HCT116 (cell line): Measurements from ENCODE around the gene HAPSTR1. TPM values are rescaled to one million over a fixed set of nuclear protein-coding genes. Genes with fewer than 3 reads are reported as not detected.

Experiments used
- ATAC-seq: fragments of 200-7000 bp; cut with Tn5 transposase; 2 replicates; pipeline ENCODE4 v1.9.1; 2020; ENCODE audit warnings: mild to moderate bottlenecking, moderate library complexity
- BruUV-seq: library from RNA; stranded (reverse); fragments of 400-500 nt; replicated peaks from 2 replicates; lab custom pipeline; 2021; lab: Mats Ljungman, UMichigan
- CTCF ChIA-PET: fragments of 300-600 bp; sonication (Branson Sonifier 250); formaldehyde crosslinking; loops from one replicate; lab custom pipeline; 2021; ENCODE audit warnings: antibody characterized with exemption; lab: Charles Lee
- POLR2A ChIA-PET: fragments of 300-600, 350-600 bp; sonication (Branson Sonifier 250); formaldehyde crosslinking; loops from one replicate; lab custom pipeline; 2021; ENCODE audit warnings: antibody characterized with exemption; lab: Charles Lee
- RAD21 ChIA-PET, 2 experiments: fragments of 300-600 bp; sonication (Branson Sonifier 250); formaldehyde crosslinking; loops; one replicate each; lab custom pipeline; 2023; ENCODE audit warnings: low total read pairs in 2 of 2; ENCODE audit not compliant: uncharacterized antibody in 2 of 2, unreplicated experiment in 2 of 2, low non-redundant PET in 1 of 2; lab: Charles Lee
- DNase-seq: peaks from one replicate; pipeline ENCODE4 v3.0.0-alpha.2; 2010; ENCODE audit warnings: low read depth, low spot score
- H2AFZ ChIP-seq: fragments of 200-600 bp; shearing (Covaris generic), sonication (generic); 2 replicates; pipeline ENCODE4 v1.6.1; 2017; ENCODE audit warnings: low read depth, mixed run types, mixed read lengths, antibody characterized with exemption, low read length; ENCODE audit not compliant: poor library complexity, severe bottlenecking
- H3K27ac ChIP-seq: 2 replicates; pipeline ENCODE4 v1.5.1; 2012; ENCODE audit warnings: low read depth, low read length
- H3K27me3 ChIP-seq: fragments of 200-600 bp; sonication (generic); 2 replicates; pipeline ENCODE4 v1.6.1; 2016; ENCODE audit warnings: mixed run types, low read length, mixed read lengths; ENCODE audit not compliant: insufficient read depth
- H3K36me3 ChIP-seq, 2 experiments: fragments of 200-500 bp in 1 of 2; fragments of 200-600 bp in 1 of 2; sonication (Bioruptor generic) in 1 of 2; sonication (generic) in 1 of 2; 2 replicates each; pipeline versions ENCODE4 v1.5.1 to v1.6.1; 2014 to 2016; ENCODE audit warnings: low read length in 2 of 2, inconsistent platforms in 1 of 2, mixed read lengths in 1 of 2, mixed run types in 1 of 2; ENCODE audit not compliant: insufficient read depth in 2 of 2, control insufficient read depth in 1 of 2
- H3K4me1 ChIP-seq, 2 experiments: fragments of 200-600 bp in 1 of 2; sonication (generic) in 1 of 2; 2 replicates each; pipeline versions ENCODE4 v1.5.1 to v1.6.1; 2012 to 2017; ENCODE audit warnings: low read length in 2 of 2, inconsistent platforms in 1 of 2, mild to moderate bottlenecking in 1 of 2, mixed read lengths in 1 of 2, mixed run types in 1 of 2, moderate library complexity in 1 of 2; ENCODE audit not compliant: insufficient read depth in 2 of 2, control insufficient read depth in 1 of 2
- H3K4me2 ChIP-seq: fragments of 200-600 bp; sonication (generic); 2 replicates; pipeline ENCODE4 v1.6.1; 2017; ENCODE audit warnings: mixed run types, low read length, mixed read lengths
- H3K4me3 ChIP-seq, 2 experiments: fragments of 200-600 bp in 1 of 2; sonication (generic) in 1 of 2; replicated peaks in 1 of 2; 2 replicates each; pipeline ENCODE4 v1.5.1; 2011 to 2016; ENCODE audit warnings: low read length in 2 of 2, control low read depth in 1 of 2, low read depth in 1 of 2, mild to moderate bottlenecking in 1 of 2, mixed read lengths in 1 of 2, mixed run types in 1 of 2
- H3K79me2 ChIP-seq: fragments of 200-600 bp; sonication (generic); 2 replicates; pipeline ENCODE4 v1.6.1; 2017; ENCODE audit warnings: mild to moderate bottlenecking, mixed run types, low read length, moderate library complexity, mixed read lengths; ENCODE audit not compliant: insufficient read depth
- H3K9ac ChIP-seq: fragments of 200-600 bp; sonication (generic); 2 replicates; pipeline ENCODE4 v1.6.1; 2016; ENCODE audit warnings: low read length, mixed read lengths
- H3K9me2 ChIP-seq: fragments of 200-600 bp; sonication (generic), shearing (Covaris generic); 2 replicates; pipeline ENCODE4 v1.6.1; 2017; ENCODE audit warnings: mixed run types, mild to moderate bottlenecking, moderate library complexity; ENCODE audit not compliant: insufficient read depth
- H3K9me3 ChIP-seq, 2 experiments: fragments of 200-500 bp in 1 of 2; fragments of 200-600 bp in 1 of 2; sonication (Bioruptor generic) in 1 of 2; sonication (generic) in 1 of 2; 2 replicates each; pipeline ENCODE4 v1.6.1; 2014 to 2017; ENCODE audit warnings: low read length in 2 of 2, mixed read lengths in 2 of 2, inconsistent platforms in 1 of 2, low read depth in 1 of 2, mild to moderate bottlenecking in 1 of 2, mixed run types in 1 of 2, moderate library complexity in 1 of 2; ENCODE audit not compliant: control insufficient read depth in 1 of 2, insufficient read depth in 1 of 2
- H4K20me1 ChIP-seq: fragments of 200-600 bp; sonication (generic), shearing (Covaris generic); 2 replicates; pipeline ENCODE4 v1.6.1; 2017; ENCODE audit warnings: mixed run types, mild to moderate bottlenecking, moderate library complexity; ENCODE audit not compliant: insufficient read depth
- EGR1 ChIP-seq: IDR thresholded peaks from 2 replicates; pipeline ENCODE4 v1.6.1; 2012; ENCODE audit warnings: low read depth
- EZH2 ChIP-seq: fragments of 200-600 bp; sonication (generic); IDR thresholded peaks from 2 replicates; pipeline ENCODE4 v1.6.1; 2017; ENCODE audit warnings: antibody characterized with exemption, mixed run types
- EZH2phosphoT487 ChIP-seq: fragments of 200-600 bp; IDR thresholded peaks from 2 replicates; pipeline ENCODE4 v1.6.1; 2018; ENCODE audit warnings: antibody characterized with exemption, borderline replicate concordance
- MAX ChIP-seq: IDR thresholded peaks from 2 replicates; pipeline ENCODE4 v1.6.1; 2012
- POLR2AphosphoS5 ChIP-seq: IDR thresholded peaks from 2 replicates; pipeline ENCODE4 v1.6.1; 2011; ENCODE audit warnings: mild to moderate bottlenecking, low read depth, low read length, moderate library complexity
- SRF ChIP-seq: IDR thresholded peaks from 2 replicates; pipeline ENCODE4 v1.6.1; 2012; ENCODE audit warnings: low read depth
- TCF7L2 ChIP-seq: IDR thresholded peaks from 2 replicates; pipeline ENCODE4 v1.7.0; 2011; ENCODE audit warnings: borderline replicate concordance, inconsistent platforms; ENCODE audit not compliant: insufficient read depth, insufficient read length; ENCODE audit errors: extremely low read depth
- intact Hi-C: fragments of 100-400 bp; cut with micrococcal nuclease; formaldehyde crosslinking; loops from 2 replicates; pipeline ENCODE4 v1.10.0; 2022
- total RNA-seq: library from RNA; stranded (reverse); gene quantifications from one replicate; pipeline ENCODE4 v1.2.1, GENCODE V29; 2021; ENCODE audit not compliant: unreplicated experiment
- TF ChIP-seq, protein P1 (sequence below): IDR thresholded peaks from 2 replicates; pipeline ENCODE4 v1.6.1; 2012

HAPSTR1 gene
- total RNA-seq, 1 experiment from 2014 or later = 54.9 TPM

GRCh38 chr16:9136596-9136995, 45.2 kb downstream of the HAPSTR1 start (continued):
- TF ChIP-seq EZH2 = no peak
- TF ChIP-seq, all 23 proteins: peak for 0

GRCh38 chr16:9138021-9138680, 46.7 kb downstream of the HAPSTR1 start:
- H3K27me3 ChIP-seq = peaks cover 9% of the 10 kb centered on the region; the same call in 1 of the 2 replicates
- no peaks in the 10 kb centered on the region for H3K79me2 ChIP-seq
- no peak for DNase-seq
- no peaks in the 10 kb centered on the region for H3K9me3 ChIP-seq
- no peak overlapping the region for H3K27ac ChIP-seq
- no peak overlapping the region for H3K9ac ChIP-seq
- H2AFZ ChIP-seq = no peak overlapping the region
- ChIA-PET POLR2A (no interaction called here), RAD21 (no interaction called here), CTCF (interaction anchor here (1.0 to 3.0 kb wide), 8 partner anchors 8 to 464 kb away, joined by 3 to 25 read pairs (median 6); partner anchors contain the start of gene ABAT)
- no peaks in the 10 kb centered on the region for H3K9me2 ChIP-seq
- intact Hi-C loops = no loop called here
- no peaks in the 10 kb centered on the region for H3K36me3 ChIP-seq
- no peak overlapping the region for H3K4me2 ChIP-seq
- peaks cover 0 to 13% of the 10 kb centered on the region in 2 experiments; a peak in 2 of 4 replicates for H3K4me1 ChIP-seq
- no peak overlapping the region for H3K4me3 ChIP-seq
- ATAC-seq = no peak
- TF ChIP-seq EZH2phosphoT487 = no peak
- TF ChIP-seq MAX = no peak
- no peak for TF ChIP-seq TCF7L2
- TF ChIP-seq EZH2 = no peak
- no peak for TF ChIP-seq SRF
- TF ChIP-seq EGR1 = no peak
- no peak for TF ChIP-seq POLR2AphosphoS5
- TF ChIP-seq, protein P1, sequence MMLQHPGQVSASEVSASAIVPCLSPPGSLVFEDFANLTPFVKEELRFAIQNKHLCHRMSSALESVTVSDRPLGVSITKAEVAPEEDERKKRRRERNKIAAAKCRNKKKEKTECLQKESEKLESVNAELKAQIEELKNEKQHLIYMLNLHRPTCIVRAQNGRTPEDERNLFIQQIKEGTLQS = no peak
- no peaks in the 10 kb centered on the region for H4K20me1 ChIP-seq
- no TSS peak for BruUV-seq
